ENCODE measurements around the gene UBE2E2. TPM values are rescaled to one million over a fixed set of nuclear protein-coding genes. Genes with fewer than 3 reads are reported as not detected.

Gene UBE2E2
- total RNA-seq, 2 experiments from 2014 or later = 14.1 to 20.2 TPM

- ATAC-seq (ENCODE audit: poor library complexity) = no peak
- Histone ChIP-seq H3K36me3 (ENCODE audit: insufficient read depth, low read length) (no peaks in the 10 kb centered on the region), H3K27ac (ENCODE audit: low read depth in 1 of 2, low read length in 2 of 2) (no peak overlapping the region), H3K4me1 (ENCODE audit: insufficient read depth, low read length) (no peaks in the 10 kb centered on the region), H3K4me3 (ENCODE audit: low read length) (no peak overlapping the region), H3K9me3 (ENCODE audit: control insufficient read depth in 1 of 2, insufficient read depth in 1 of 2, low read length in 2 of 2) (no peaks in the 10 kb centered on the region), H3K27me3 (ENCODE audit: control insufficient read depth in 1 of 2, insufficient read depth in 2 of 2, low read length in 2 of 2) (no peaks in the 10 kb centered on the region)
- no peak overlapping the region for H3K27ac Mint-ChIP-seq
- intact Hi-C loops (cut with DNase I, micrococcal nuclease) = no loop called here
- H3K4me1 Mint-ChIP-seq (ENCODE audit: low read depth) = peaks cover 10% of the 10 kb centered on the region
- TF ChIP-seq CTCF (IDR thresholded peaks at IDR 0.05) = no peak
- H3K27me3 Mint-ChIP-seq = no peaks in the 10 kb centered on the region
- ChIA-PET CTCF (interaction anchor here (0.8 kb wide), 1 partner anchor 8 kb away, joined by 3 read pairs; no protein-coding TSS in a partner anchor), POLR2A (interaction anchor here (0.5 kb wide), 1 partner anchor 13 kb away, joined by 3 read pairs; no protein-coding TSS in a partner anchor)
- H3K4me3 Mint-ChIP-seq = no peak overlapping the region
- H3K9me3 Mint-ChIP-seq = no peaks in the 10 kb centered on the region
- no peak for DNase-seq
- no peaks in the 10 kb centered on the region for H3K36me3 Mint-ChIP-seq (ENCODE audit: low read depth)
Observed at GRCh38 chr3:23238156-23238555, 35.0 kb downstream of the UBE2E2 start.

- Histone ChIP-seq H3K27ac (ENCODE audit: low read depth in 1 of 2, low read length in 2 of 2) (no peak overlapping the region), H3K4me1 (ENCODE audit: insufficient read depth, low read length) (no peaks in the 10 kb centered on the region), H3K4me3 (ENCODE audit: low read length) (no peak overlapping the region), H3K27me3 (ENCODE audit: control insufficient read depth in 1 of 2, insufficient read depth in 2 of 2, low read length in 2 of 2) (no peaks in the 10 kb centered on the region), H3K36me3 (ENCODE audit: insufficient read depth, low read length) (no peaks in the 10 kb centered on the region), H3K9me3 (ENCODE audit: control insufficient read depth in 1 of 2, insufficient read depth in 1 of 2, low read length in 2 of 2) (no peaks in the 10 kb centered on the region)
- ATAC-seq (ENCODE audit: poor library complexity) (no peak), DNase-seq (no peak)
- H3K4me3 Mint-ChIP-seq = no peak overlapping the region
- H3K9me3 Mint-ChIP-seq = no peaks in the 10 kb centered on the region
- POLR2A ChIA-PET = interaction anchor here (0.5 kb wide), 1 partner anchor 13 kb away, joined by 3 read pairs; no protein-coding TSS in a partner anchor
- no peak for TF ChIP-seq CTCF (IDR thresholded peaks at IDR 0.05)
- H3K36me3 Mint-ChIP-seq (ENCODE audit: low read depth) = no peaks in the 10 kb centered on the region
- no peaks in the 10 kb centered on the region for H3K27me3 Mint-ChIP-seq
- no peak overlapping the region for H3K27ac Mint-ChIP-seq
- intact Hi-C loops (cut with DNase I, micrococcal nuclease) = no loop called here
- CTCF ChIA-PET = interaction anchor here (0.8 kb wide), 1 partner anchor 8 kb away, joined by 3 read pairs; no protein-coding TSS in a partner anchor
- H3K4me1 Mint-ChIP-seq (ENCODE audit: low read depth) = peaks cover 10% of the 10 kb centered on the region
Observed at GRCh38 chr3:23238578-23238977, 35.5 kb downstream of the UBE2E2 start.

- Histone ChIP-seq H3K27ac (ENCODE audit: low read depth in 1 of 2, low read length in 2 of 2) (no peak overlapping the region), H3K9me3 (ENCODE audit: control insufficient read depth in 1 of 2, insufficient read depth in 1 of 2, low read length in 2 of 2) (no peaks in the 10 kb centered on the region), H3K4me3 (ENCODE audit: low read length) (no peak overlapping the region), H3K36me3 (ENCODE audit: insufficient read depth, low read length) (no peaks in the 10 kb centered on the region), H3K27me3 (ENCODE audit: control insufficient read depth in 1 of 2, insufficient read depth in 2 of 2, low read length in 2 of 2) (no peaks in the 10 kb centered on the region), H3K4me1 (ENCODE audit: insufficient read depth, low read length) (no peaks in the 10 kb centered on the region)
- H3K27ac Mint-ChIP-seq = no peak overlapping the region
- peaks cover 10% of the 10 kb centered on the region for H3K4me1 Mint-ChIP-seq (ENCODE audit: low read depth)
- ChIA-PET POLR2A (no interaction called here), CTCF (interaction anchor here (1.0 to 1.3 kb wide), 3 partner anchors 10 to 16 kb away, joined by 3 to 4 read pairs (median 3); no protein-coding TSS in a partner anchor)
- H3K36me3 Mint-ChIP-seq (ENCODE audit: low read depth) = no peaks in the 10 kb centered on the region
- H3K27me3 Mint-ChIP-seq = no peaks in the 10 kb centered on the region
- intact Hi-C loops (cut with DNase I, micrococcal nuclease) = no loop called here
- no peaks in the 10 kb centered on the region for H3K9me3 Mint-ChIP-seq
- no peak for TF ChIP-seq CTCF (IDR thresholded peaks at IDR 0.05)
- ATAC-seq (ENCODE audit: poor library complexity) (no peak), DNase-seq (peak in 1 of 14 experiments; percentile 37)
- H3K4me3 Mint-ChIP-seq = no peak overlapping the region
Observed at GRCh38 chr3:23239211-23240068, 36.3 kb downstream of the UBE2E2 start.

All from CD4-positive, alpha-beta T cell (primary cell).